Colonic mucosa (tissue), 4 donors: ENCODE data around the gene EPN1. TPM values are rescaled to one million over a fixed set of nuclear protein-coding genes. Genes with fewer than 3 reads are reported as not detected.

Experiments used
- DNase-seq: peaks from one replicate; pipeline ENCODE4 v3.0.0-alpha.2; 2020
- H3K27ac ChIP-seq: fragments of 200-600 bp; one replicate; pipeline ENCODE4 v1.8.0; 2021
- H3K27me3 ChIP-seq: fragments of 200-600 bp; one replicate; pipeline ENCODE4 v1.8.0; 2021
- H3K36me3 ChIP-seq: fragments of 200-600 bp; one replicate; pipeline ENCODE4 v1.8.0; 2021
- H3K4me1 ChIP-seq: fragments of 200-600 bp; one replicate; pipeline ENCODE4 v1.8.0; 2021; ENCODE audit warnings: mild to moderate bottlenecking
- H3K4me3 ChIP-seq: fragments of 200-600 bp; one replicate; pipeline ENCODE4 v1.8.0; 2021
- H3K9ac ChIP-seq, 2 donors: one replicate each; pipeline ENCODE4 v1.7.0; 2013; ENCODE audit warnings: control low read depth in 2 of 2, low read depth in 2 of 2, low read length in 2 of 2
- H3K9me3 ChIP-seq: fragments of 200-600 bp; one replicate; pipeline ENCODE4 v1.8.0; 2021
- CTCF ChIP-seq: fragments of 200-600 bp; IDR thresholded peaks from one replicate; pipeline ENCODE4 v1.8.0; 2022; ENCODE audit warnings: antibody characterized with exemption, mild to moderate bottlenecking
- intact Hi-C: fragments of 100-400 bp; cut with DNase I; formaldehyde crosslinking; loops from one replicate; pipeline ENCODE4 v1.14.1; 2022
- total RNA-seq, 2 donors: library from RNA; stranded (reverse); fragmentation: NEBNext Ultra II Directional in 1 of 2; extraction: Animal tissue kit (Norgen Biotek cat#: 25700) in 1 of 2; gene quantifications; one replicate each; pipeline ENCODE4 v1.2.1, GENCODE V29; 2021
- donor health status: healthy.
- donor health status: DM: no; HTN: no; CAD: no.
- donor health status: DM: no; HTN: no; CAD: no.

Gene EPN1
- 100 to 1,000 TPM; 257 to 259 TPM for total RNA-seq

DNA sequence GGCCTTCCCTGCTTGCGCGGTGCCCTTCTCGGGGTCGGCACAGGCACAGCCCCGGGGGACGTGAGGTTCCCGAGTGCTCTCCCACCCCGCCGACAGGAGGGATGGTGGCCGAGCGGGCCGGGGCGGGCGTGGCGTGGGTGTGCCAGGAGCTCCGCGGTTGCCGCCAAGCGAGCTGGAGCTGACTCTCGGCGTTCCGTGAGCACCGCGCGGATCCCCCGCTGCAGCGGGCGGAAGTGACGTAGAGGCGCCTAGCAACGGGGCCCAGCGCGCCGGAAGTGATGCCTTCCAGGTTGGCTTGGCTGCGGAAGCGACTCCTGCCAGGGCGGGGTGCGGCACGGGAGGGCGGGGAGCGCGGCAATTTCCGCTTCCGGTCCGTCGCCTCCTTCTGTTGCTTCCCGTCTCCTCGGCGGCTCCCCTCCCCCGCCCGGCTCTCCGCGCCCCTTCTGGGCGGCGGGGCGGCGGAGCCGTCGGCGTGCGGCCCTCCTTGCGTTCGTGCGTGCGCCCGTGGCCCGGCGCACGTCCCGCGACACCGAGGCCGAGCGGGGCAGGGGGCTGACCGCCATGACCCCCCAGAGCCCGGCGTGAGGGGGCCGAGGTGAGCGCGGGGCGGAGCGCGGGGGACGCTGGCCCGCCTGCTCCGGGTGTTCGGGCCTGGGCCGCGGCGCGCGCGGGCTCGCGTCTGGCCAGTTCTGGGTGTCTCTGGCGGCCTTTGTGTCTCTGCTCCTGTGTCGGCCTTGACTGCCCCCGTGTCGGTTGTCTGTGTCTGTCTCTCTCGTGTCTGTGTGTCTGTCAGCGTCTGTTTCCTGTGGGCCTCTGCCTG lies at the start of gene EPN1:
Gene EPN1, plus strand, starts transcription at position 386 of the 820 bp plus-strand sequence. CDS start 3,402 bp downstream, outside the sequence.
- no peaks in the 10 kb centered on the region for H3K27me3 ChIP-seq
- no peak for TF ChIP-seq CTCF
- H3K9ac ChIP-seq, result peak within 1 kb of the TSS; percentile 96 to 99
- peak within 1 kb of the TSS; percentile 65 for H3K4me3 ChIP-seq
- DNase-seq, result peak; percentile 97
- peak within 1 kb of the TSS; percentile 80 for H3K27ac ChIP-seq
- no peaks in the 10 kb centered on the region for H3K9me3 ChIP-seq
- intact Hi-C loops, result no loop called here
- H3K36me3 ChIP-seq, result peaks cover 3% of the 10 kb centered on the region
- peaks cover 26% of the 10 kb centered on the region for H3K4me1 ChIP-seq

DNA sequence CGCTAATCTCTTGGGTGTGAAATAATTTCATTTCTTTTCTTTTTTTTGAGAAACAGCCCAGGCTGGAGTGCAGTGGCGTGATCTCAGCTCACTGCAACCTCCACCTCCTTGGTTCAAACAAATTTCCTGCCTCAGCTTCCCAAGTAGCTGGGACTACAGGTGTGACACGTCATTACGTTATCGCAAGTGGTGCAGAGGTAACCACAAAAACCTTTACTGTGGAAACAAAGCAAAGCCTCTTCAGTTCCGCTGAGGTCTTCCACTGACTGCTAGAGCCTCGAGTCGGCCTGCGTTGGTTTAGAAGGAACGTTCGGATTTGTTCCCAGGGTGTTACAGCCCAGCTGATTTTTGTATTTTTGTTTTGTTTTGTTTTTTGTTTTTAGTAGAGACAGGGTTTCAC lies 48.7 kb upstream of the EPN1 start:
- H3K36me3 ChIP-seq, result no peaks in the 10 kb centered on the region
- no peak overlapping the region for H3K27ac ChIP-seq
- DNase-seq, result no peak

GRCh38 chr19:55632463-55632834 lies 42.6 kb upstream of the EPN1 start:
- H3K36me3 ChIP-seq, result no peaks in the 10 kb centered on the region
- intact Hi-C loops, result loop anchor here (5.0 kb wide), 1 partner anchor 175 kb away; no protein-coding TSS in a partner anchor
- DNase-seq, result peak; percentile 97
- H3K27me3 ChIP-seq, result no peaks in the 10 kb centered on the region
- peaks cover 12% of the 10 kb centered on the region for H3K4me1 ChIP-seq
- no peak overlapping the region for H3K27ac ChIP-seq
- H3K4me3 ChIP-seq, result no peak overlapping the region
- no peak overlapping the region for H3K9ac ChIP-seq
- peak; percentile 72 for TF ChIP-seq CTCF
- H3K9me3 ChIP-seq, result no peaks in the 10 kb centered on the region

More for the DNA sequence above, 48.7 kb upstream of the EPN1 start:
- intact Hi-C loops, result no loop called here
- H3K9me3 ChIP-seq, result no peaks in the 10 kb centered on the region
- no peak overlapping the region for H3K4me3 ChIP-seq
- no peaks in the 10 kb centered on the region for H3K27me3 ChIP-seq
- TF ChIP-seq CTCF, result no peak
- peaks cover 4% of the 10 kb centered on the region for H3K4me1 ChIP-seq
- no peak overlapping the region for H3K9ac ChIP-seq

- Histone ChIP-seq H3K4me3 (no peak overlapping the region), H3K9ac (no peak overlapping the region)
Measured at GRCh38 chr19:55633861-55634260, 41.2 kb upstream of the EPN1 start.

GRCh38 chr19:55635334-55635717 lies 39.7 kb upstream of the EPN1 start:
- peaks cover 17% of the 10 kb centered on the region for H3K4me1 ChIP-seq
- no peaks in the 10 kb centered on the region for H3K36me3 ChIP-seq
- intact Hi-C loops, result no loop called here
- TF ChIP-seq CTCF, result no peak
- H3K9ac ChIP-seq, result peak overlapping the region; percentile 100
- H3K4me3 ChIP-seq, result peak overlapping the region; percentile 94
- no peaks in the 10 kb centered on the region for H3K27me3 ChIP-seq
- no peak for DNase-seq
- peak overlapping the region; percentile 80 for H3K27ac ChIP-seq
- H3K9me3 ChIP-seq, result no peaks in the 10 kb centered on the region

More at GRCh38 chr19:55633861-55634260, 41.2 kb upstream of the EPN1 start:
- Histone ChIP-seq H3K4me1 (peaks cover 12% of the 10 kb centered on the region), H3K36me3 (no peaks in the 10 kb centered on the region), H3K27ac (no peak overlapping the region), H3K9me3 (no peaks in the 10 kb centered on the region), H3K27me3 (no peaks in the 10 kb centered on the region)
- intact Hi-C loops, result loop anchor here (5.0 kb wide), 1 partner anchor 173 kb away; no protein-coding TSS in a partner anchor
- no peak for TF ChIP-seq CTCF
- DNase-seq, result no peak
